ENCODE data around the gene WDR54. TPM values are rescaled to one million over a fixed set of nuclear protein-coding genes. Genes with fewer than 3 reads are reported as not detected.
A peak's percentile ranks its signal among the peaks of the same experiment; 100 is the strongest.

WDR54 gene
- total RNA-seq = 11.3 TPM

- DNase-seq (ENCODE audit: low spot score) = peak; percentile 88
Observed at GRCh38 chr2:74421221-74421870, at the start of gene WDR54, which contains the start of gene C2orf81. WDR54 (plus strand) TSS chr2:74421730; CDS start chr2:74422154, 424 bp downstream. C2orf81 (minus strand) TSS chr2:74421619; CDS start chr2:74421560, 59 bp downstream.

GRCh38 chr2:74372674-74373073 lies 48.9 kb upstream of the WDR54 start:
- no peak for DNase-seq (ENCODE audit: low spot score)

GRCh38 chr2:74373221-74373676 lies 48.3 kb upstream of the WDR54 start:
- no peak for DNase-seq (ENCODE audit: low spot score)

- DNase-seq (ENCODE audit: low spot score) = no peak
Observed at GRCh38 chr2:74373985-74374384, 47.5 kb upstream of the WDR54 start.

- DNase-seq (ENCODE audit: low spot score) = peak; percentile 53
Observed at GRCh38 chr2:74374509-74375205, 46.9 kb upstream of the WDR54 start.

GRCh38 chr2:74375838-74376237 lies 45.7 kb upstream of the WDR54 start:
- no peak for DNase-seq (ENCODE audit: low spot score)

- DNase-seq (ENCODE audit: low spot score) = no peak
Observed at GRCh38 chr2:74378007-74378406, 43.5 kb upstream of the WDR54 start.

GRCh38 chr2:74379851-74380789 lies 41.4 kb upstream of the WDR54 start, which contains the start of gene DCTN1:
DCTN1 (minus strand) TSS chr2:74380311; CDS start chr2:74380037, 274 bp downstream.
- peak; percentile 57 for DNase-seq (ENCODE audit: low spot score)

GRCh38 chr2:74381751-74382150 lies 39.8 kb upstream of the WDR54 start:
- DNase-seq (ENCODE audit: low spot score) = no peak

GRCh38 chr2:74383254-74383653 lies 38.3 kb upstream of the WDR54 start:
- DNase-seq (ENCODE audit: low spot score) = no peak

- DNase-seq (ENCODE audit: low spot score) = no peak
Observed at GRCh38 chr2:74384051-74384450, 37.5 kb upstream of the WDR54 start.

- DNase-seq (ENCODE audit: low spot score) = no peak
Observed at GRCh38 chr2:74385396-74385795, 36.1 kb upstream of the WDR54 start.

GRCh38 chr2:74387346-74387745 lies 34.2 kb upstream of the WDR54 start:
- no peak for DNase-seq (ENCODE audit: low spot score)

GRCh38 chr2:74390606-74391005 lies 30.9 kb upstream of the WDR54 start:
- no peak for DNase-seq (ENCODE audit: low spot score)

GRCh38 chr2:74391209-74391579 lies 30.3 kb upstream of the WDR54 start:
- DNase-seq (ENCODE audit: low spot score) = no peak

- DNase-seq (ENCODE audit: low spot score) = peak; percentile 94
Observed at GRCh38 chr2:74391580-74392448, 29.7 kb upstream of the WDR54 start.

- DNase-seq (ENCODE audit: low spot score) = no peak
Observed at GRCh38 chr2:74392449-74392743, 29.1 kb upstream of the WDR54 start.

GRCh38 chr2:74393525-74393924 lies 28.0 kb upstream of the WDR54 start:
- no peak for DNase-seq (ENCODE audit: low spot score)

GRCh38 chr2:74396149-74396548 lies 25.4 kb upstream of the WDR54 start:
- no peak for DNase-seq (ENCODE audit: low spot score)

GRCh38 chr2:74399785-74400184 lies 21.7 kb upstream of the WDR54 start:
- no peak for DNase-seq (ENCODE audit: low spot score)

GRCh38 chr2:74401891-74402290 lies 19.6 kb upstream of the WDR54 start:
- no peak for DNase-seq (ENCODE audit: low spot score)
